HL-60 (cell line): Measurements from ENCODE around the gene ZFP90.

Experiments used
- DNase-seq, 2 experiments: peaks; one replicate each; pipeline ENCODE4 v3.0.0-alpha.2; 2010 to 2020; ENCODE audit warnings: low read depth in 1 of 2, low spot score in 1 of 2
- H3K27ac ChIP-seq: fragments of 250-450 bp; sonication (Bioruptor Pico); replicated peaks from 2 replicates; pipeline ENCODE4 v1.5.1; 2020; ENCODE audit warnings: mild to moderate bottlenecking, moderate library complexity
- H3K27me3 ChIP-seq: fragments of 250-450 bp; sonication (Bioruptor Pico); 2 replicates; pipeline ENCODE4 v1.5.1; 2021; ENCODE audit warnings: mild to moderate bottlenecking, moderate library complexity; ENCODE audit not compliant: insufficient read depth, poor library complexity, severe bottlenecking
- H3K4me3 ChIP-seq: replicated peaks from 2 replicates; pipeline ENCODE4 v1.5.1; 2011; ENCODE audit warnings: mild to moderate bottlenecking, control low read depth, low read length; ENCODE audit not compliant: insufficient read depth
- CTCF ChIP-seq: IDR thresholded peaks from one replicate; pipeline ENCODE4 v1.5.1; 2011; ENCODE audit warnings: low read length, control low read depth, inconsistent platforms; ENCODE audit not compliant: insufficient read depth
- GABPA ChIP-seq: IDR thresholded peaks from 2 replicates; pipeline ENCODE4 v1.6.1; 2012; ENCODE audit warnings: low read depth
- POLR2AphosphoS5 ChIP-seq: IDR thresholded peaks from 2 replicates; pipeline ENCODE4 v1.6.1; 2012; ENCODE audit warnings: low read depth
- REST ChIP-seq: IDR thresholded peaks from 2 replicates; pipeline ENCODE4 v1.6.1; 2012; ENCODE audit warnings: low read depth; ENCODE audit not compliant: insufficient replicate concordance
- SPI1 ChIP-seq: IDR thresholded peaks from 2 replicates; pipeline ENCODE4 v1.6.1; 2012; ENCODE audit warnings: low read depth, mild to moderate bottlenecking, borderline replicate concordance

The ZFP90 gene

GRCh38 chr16:68508013-68508412, 31.1 kb upstream of the ZFP90 start:
- TF ChIP-seq SPI1 = no peak
- TF ChIP-seq POLR2AphosphoS5 = no peak
- TF ChIP-seq GABPA = no peak
- no peak for TF ChIP-seq CTCF
- TF ChIP-seq REST = no peak
- DNase-seq = no peak
- Histone ChIP-seq H3K4me3 (no peak overlapping the region), H3K27me3 (no peaks in the 10 kb centered on the region), H3K27ac (no peak overlapping the region)

- no peak for DNase-seq
- Histone ChIP-seq H3K27ac (no peak overlapping the region), H3K27me3 (no peaks in the 10 kb centered on the region), H3K4me3 (no peak overlapping the region)
- TF ChIP-seq SPI1 (no peak), GABPA (no peak), REST (no peak), POLR2AphosphoS5 (no peak), CTCF (no peak)
Measured at GRCh38 chr16:68508641-68509240, 30.4 kb upstream of the ZFP90 start.

- DNase-seq = no peak
- TF ChIP-seq SPI1 (no peak), REST (no peak), CTCF (no peak), GABPA (no peak)
- no peak overlapping the region for H3K27ac ChIP-seq
- H3K27me3 ChIP-seq = no peaks in the 10 kb centered on the region
- no peak overlapping the region for H3K4me3 ChIP-seq
Measured at GRCh38 chr16:68509381-68509780, 29.7 kb upstream of the ZFP90 start.
